K562 (cell line): Measurements from ENCODE around the gene CDC42BPB. TPM values are rescaled to one million over a fixed set of nuclear protein-coding genes. Genes with fewer than 3 reads are reported as not detected.

Experiments used
- BRD9 ChIP-seq: fragments of 450-650 bp; IDR thresholded peaks from 2 replicates; pipeline ENCODE4 v1.6.1; 2018; ENCODE audit warnings: low read depth; ENCODE audit not compliant: partially characterized antibody
- CEBPG ChIP-seq, 3 experiments: fragments of 200-800 bp in 1 of 3; sonication (Bioruptor generic) in 1 of 3; sonication (generic) in 1 of 3; formaldehyde crosslinking in 1 of 3; IDR thresholded peaks in 2 of 3; conservative IDR thresholded peaks in 1 of 3; 2 replicates each; pipeline versions ENCODE4 v1.6.1 to v1.8.0; 2016 to 2022; ENCODE audit warnings: missing compliant biosample characterization in 2 of 3, missing genetic modification characterization in 2 of 3, mild to moderate bottlenecking in 1 of 3, missing genetic modification reagents in 1 of 3
- GATAD2A ChIP-seq: fragments of 450-650 bp; IDR thresholded peaks from 2 replicates; pipeline ENCODE4 v1.6.1; 2017
- HBP1 ChIP-seq: fragments of 450-650 bp; formaldehyde crosslinking; IDR thresholded peaks from 2 replicates; pipeline ENCODE4 v1.4.0; 2022; ENCODE audit warnings: missing genetic modification characterization
- HDAC6 ChIP-seq: IDR thresholded peaks from 2 replicates; pipeline ENCODE4 v1.6.1; 2012; ENCODE audit warnings: low read depth, mild to moderate bottlenecking, control low read depth, inconsistent platforms, low read length, moderate library complexity
- HNRNPL ChIP-seq: fragments of 200-400 bp; formaldehyde crosslinking; IDR thresholded peaks from 2 replicates; pipeline ENCODE4 v1.6.1; 2017; ENCODE audit warnings: low read depth, mild to moderate bottlenecking, low read length
- L3MBTL2 ChIP-seq: fragments of 450-650 bp; IDR thresholded peaks from 2 replicates; pipeline ENCODE4 v1.6.1; 2016; ENCODE audit warnings: mild to moderate bottlenecking, moderate library complexity
- MAZ ChIP-seq, 2 experiments: fragments of 450-650 bp in 1 of 2; sonication (generic) in 1 of 2; formaldehyde crosslinking; IDR thresholded peaks in 1 of 2; conservative IDR thresholded peaks in 1 of 2; 2 replicates each; pipeline versions ENCODE4 v1.4.0 to v1.5.0; 2020; ENCODE audit warnings: mild to moderate bottlenecking in 1 of 2, missing genetic modification reagents in 1 of 2
- MEF2D ChIP-seq: conservative IDR thresholded peaks from 2 replicates; pipeline ENCODE4 v1.6.1; 2016; ENCODE audit warnings: low read depth, missing genetic modification characterization, missing compliant biosample characterization
- POLR2A ChIP-seq: fragments of 450-650 bp; conservative IDR thresholded peaks from 2 replicates; pipeline ENCODE4 v1.6.1; 2016
- RAD21 ChIP-seq, 2 experiments: fragments of 250-450 bp in 1 of 2; fragments of 450-650 bp in 1 of 2; sonication (Bioruptor Pico) in 1 of 2; formaldehyde crosslinking in 1 of 2; IDR thresholded peaks in 1 of 2; conservative IDR thresholded peaks in 1 of 2; 2 replicates each; pipeline versions ENCODE4 v1.4.0 to v1.8.0; 2020 to 2022; ENCODE audit warnings: mild to moderate bottlenecking in 2 of 2, moderate library complexity in 1 of 2
- SMAD4 ChIP-seq: fragments of 250-450 bp; sonication (Bioruptor Pico); conservative IDR thresholded peaks from 2 replicates; pipeline ENCODE4 v1.8.0; 2021; ENCODE audit warnings: inconsistent platforms, mild to moderate bottlenecking, moderate library complexity
- SMC3 ChIP-seq: conservative IDR thresholded peaks from 2 replicates; pipeline ENCODE4 v1.6.1; 2011; ENCODE audit warnings: low read depth, low read length, improper control_type of control experiment; ENCODE audit not compliant: insufficient read depth
- UBTF ChIP-seq, 2 experiments: IDR thresholded peaks; 2 replicates each; pipeline ENCODE4 v1.6.1; 2012; ENCODE audit warnings: improper control_type of control experiment in 2 of 2, low read depth in 2 of 2, low read length in 2 of 2, borderline replicate concordance in 1 of 2
- YBX1 ChIP-seq: fragments of 450-650 bp; IDR thresholded peaks from 2 replicates; pipeline ENCODE4 v1.7.1; 2016; ENCODE audit warnings: mild to moderate bottlenecking
- ZBTB9 ChIP-seq: fragments of 450-650 bp; formaldehyde crosslinking; IDR thresholded peaks from 2 replicates; pipeline ENCODE4 v1.4.0; 2020; ENCODE audit warnings: mild to moderate bottlenecking, moderate library complexity
- ZEB2 ChIP-seq: fragments of 450-650 bp; IDR thresholded peaks from 2 replicates; pipeline ENCODE4 v1.6.1; 2016
- ZFP1 ChIP-seq: fragments of 450-650 bp; formaldehyde crosslinking; IDR thresholded peaks from 2 replicates; pipeline ENCODE4 v1.4.0; 2020; ENCODE audit warnings: mild to moderate bottlenecking, mixed read lengths
- ZNF232 ChIP-seq: sonication (generic); formaldehyde crosslinking; IDR thresholded peaks from 2 replicates; pipeline ENCODE4 v1.8.0; 2022; ENCODE audit warnings: mild to moderate bottlenecking, missing genetic modification reagents
- ZNF740 ChIP-seq, 3 experiments: fragments of 200-800 bp in 1 of 3; sonication (Bioruptor generic) in 1 of 3; sonication (generic) in 1 of 3; formaldehyde crosslinking in 1 of 3; IDR thresholded peaks; 2 replicates each; pipeline versions ENCODE4 v1.6.1 to v1.8.0; 2016 to 2022; ENCODE audit warnings: mild to moderate bottlenecking in 2 of 3, missing compliant biosample characterization in 2 of 3, missing genetic modification characterization in 2 of 3, missing genetic modification reagents in 1 of 3
- ZNF79 ChIP-seq: fragments of 250-450 bp; sonication (Bioruptor Pico); IDR thresholded peaks from 2 replicates; pipeline ENCODE4 v1.4.0; 2020; ENCODE audit warnings: low read depth, mild to moderate bottlenecking, moderate library complexity
- polyA plus RNA-seq, 8 experiments: library from polyadenylated mRNA; depleted of rRNA in 4 of 8; stranded (reverse) in 5 of 8; unstranded in 3 of 8; fragments of >200 nt; fragmentation: Nextera tagmentation in 2 of 8; fragmentation: Illumina TruSeq in 1 of 8; extraction: Ambion mirVana in 2 of 8; extraction: Trizol in 1 of 8; gene quantifications; 2 replicates each; pipeline versions ENCODE4 v1.2.1 to v1.2.3, GENCODE V29; 2011 to 2014; ENCODE audit warnings: inconsistent platforms in 1 of 8, missing spikeins in 1 of 8
- total RNA-seq, 7 experiments: library from RNA; depleted of rRNA in 6 of 7; stranded (reverse); fragments of >200 nt in 6 of 7; fragmentation: Illumina TruSeq in 2 of 7; extraction: Trizol in 2 of 7; gene quantifications; 2 replicates each; pipeline versions ENCODE4 v1.2.1 to v1.2.3, GENCODE V29; 2011 to 2021; ENCODE audit warnings: low replicate concordance in 1 of 7

The CDC42BPB gene
- total and polyA plus RNA-seq, 9 of the 15 experiments (the other 6 are each of a cell fraction or from before 2014, with no cell fraction given) = 0.07 to 24.3 (median 12.6) TPM

GRCh38 chr14:103091041-103091882 lies 33.9 kb upstream of the CDC42BPB start (continued):
- TF ChIP-seq SMC3 = peak; percentile 28; the same call in 1 of the 2 replicates
- no peak for TF ChIP-seq HDAC6
- peak; percentile 85 for TF ChIP-seq HNRNPL
- TF ChIP-seq ZNF79 = no peak
- no peak for TF ChIP-seq MEF2D (tag)
- no peak for TF ChIP-seq GATAD2A
- TF ChIP-seq YBX1 = no peak
- TF ChIP-seq HBP1 (CRISPR knock-in tag) = no peak
- no peak for TF ChIP-seq CEBPG (CRISPR knock-in tag; IDR thresholded peaks at IDR 0.05)
- TF ChIP-seq CEBPG (tag; conservative IDR thresholded peaks at IDR 0.05 in 1 of 2, IDR thresholded peaks at IDR 0.05 in 1 of 2) = no peak
- TF ChIP-seq BRD9 = no peak
- no peak for TF ChIP-seq POLR2A
- TF ChIP-seq UBTF (IDR thresholded peaks at IDR 0.05; ENCODE audit: borderline replicate concordance in 1 of 2, low read depth in 2 of 2, low read length in 2 of 2) = no peak
- no peak for TF ChIP-seq ZBTB9
- peak in 1 of 2 experiments; percentile 35; a peak in 2 of 4 replicates for TF ChIP-seq RAD21 (CRISPR knock-in tag; conservative IDR thresholded peaks at IDR 0.05 in 1 of 2, IDR thresholded peaks at IDR 0.05 in 1 of 2)
- peak; percentile 88 for TF ChIP-seq ZNF740 (CRISPR knock-in tag; IDR thresholded peaks at IDR 0.05)
- peak in 1 of 2 experiments; percentile 62; a peak in 1 of 4 replicates for TF ChIP-seq ZNF740 (tag; IDR thresholded peaks at IDR 0.05)
- TF ChIP-seq L3MBTL2 = peak; percentile 54; the same call in 1 of the 2 replicates
- peak; percentile 56 to 65; a peak in 2 of 4 replicates for TF ChIP-seq MAZ (CRISPR knock-in tag; conservative IDR thresholded peaks at IDR 0.05 in 1 of 2, IDR thresholded peaks at IDR 0.05 in 1 of 2)
- TF ChIP-seq ZFP1 = no peak
- no peak for TF ChIP-seq SMAD4 (CRISPR knock-in tag)
- TF ChIP-seq ZEB2 = no peak
- no peak for TF ChIP-seq ZNF232 (CRISPR knock-in tag)
